Stimulated activated CD4-positive, alpha-beta T cell treated with anti-CD3 and anti-CD28 coated beads, Interleukin-12 subunit alpha, Interleukin-12 subunit beta, amount 100 ng/mL, for 4 hours (primary cell): ENCODE measurements around the gene CRABP2.

Experiments
- DNase-seq: peaks from one replicate; pipeline ENCODE4 v3.0.0-alpha.2; 2020

The CRABP2 gene

GRCh38 chr1:156689953-156690674, 15.3 kb downstream of the CRABP2 start:
- DNase-seq = no peak

- peak; percentile 70 for DNase-seq
Measured at GRCh38 chr1:156689035-156689952, 16.1 kb downstream of the CRABP2 start.

GRCh38 chr1:156684227-156684782, 21.1 kb downstream of the CRABP2 start:
- no peak for DNase-seq

GRCh38 chr1:156682166-156682890, 23.1 kb downstream of the CRABP2 start:
- DNase-seq = no peak

- DNase-seq = no peak
Measured at GRCh38 chr1:156681196-156681960, 24.0 kb downstream of the CRABP2 start.

GRCh38 chr1:156680056-156680455, 25.3 kb downstream of the CRABP2 start:
- DNase-seq = no peak

GRCh38 chr1:156677616-156678596, 27.5 kb downstream of the CRABP2 start:
- DNase-seq = no peak

GRCh38 chr1:156676820-156677615, 28.4 kb downstream of the CRABP2 start, which contains the start of gene NES:
Gene NES (minus strand): TSS chr1:156677407. CDS start chr1:156677264, 143 bp downstream.
- no peak for DNase-seq

- DNase-seq = no peak
Measured at GRCh38 chr1:156676114-156676819, 29.1 kb downstream of the CRABP2 start.

GRCh38 chr1:156675210-156676113, 29.9 kb downstream of the CRABP2 start:
- no peak for DNase-seq

GRCh38 chr1:156673387-156674121, 31.8 kb downstream of the CRABP2 start:
- DNase-seq = no peak

GRCh38 chr1:156671804-156672203, 33.6 kb downstream of the CRABP2 start:
- no peak for DNase-seq

- no peak for DNase-seq
Measured at GRCh38 chr1:156670791-156671190, 34.6 kb downstream of the CRABP2 start.

- DNase-seq = no peak
Measured at GRCh38 chr1:156670359-156670758, 35.0 kb downstream of the CRABP2 start.

GRCh38 chr1:156669794-156670193, 35.6 kb downstream of the CRABP2 start:
- no peak for DNase-seq

GRCh38 chr1:156668801-156669637, 36.4 kb downstream of the CRABP2 start:
- no peak for DNase-seq
